Cerebellar cortex (tissue), 1 donor: ENCODE results near the gene SLC35A2.

Source experiments
- DNase-seq: peaks from one replicate; pipeline ENCODE4 v3.0.0-alpha.2; 2015; ENCODE audit warnings: low spot score

SLC35A2 gene

DNA sequence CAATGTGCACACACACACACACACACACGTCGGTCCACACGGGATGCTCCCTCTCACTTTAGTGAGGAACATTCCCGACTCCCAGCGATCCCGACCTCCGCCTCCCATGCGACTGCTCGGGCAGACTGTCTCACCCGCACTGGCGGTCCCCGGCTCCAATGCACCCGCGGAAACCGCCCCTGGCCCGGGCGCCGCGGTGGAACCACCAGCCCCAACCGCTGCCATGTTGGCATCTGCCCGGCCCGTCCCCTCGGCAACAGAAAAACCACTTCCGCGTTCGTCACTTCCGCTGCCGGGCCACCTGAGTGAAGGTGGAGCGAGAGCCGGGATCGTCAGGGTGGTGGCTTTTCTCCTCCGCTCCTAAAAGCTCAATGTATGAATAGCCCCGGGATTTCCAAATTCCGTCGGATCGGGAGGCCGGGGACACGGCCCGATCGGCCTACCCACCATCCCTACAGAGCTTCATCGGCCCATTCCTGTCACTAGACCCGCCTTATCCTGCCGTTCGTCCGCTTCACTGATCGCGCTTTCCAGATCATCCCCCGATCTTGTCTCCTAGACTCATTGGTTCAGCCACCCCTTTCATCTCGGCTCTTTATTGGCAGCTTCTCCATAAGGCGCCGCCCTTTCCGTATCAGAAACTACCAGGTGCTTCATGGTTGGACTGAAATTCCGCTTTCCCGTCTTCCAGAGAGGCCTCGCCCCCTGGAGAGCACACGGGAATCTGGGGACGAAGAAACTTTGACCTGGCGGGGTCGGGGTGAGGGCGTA is at the start of gene SLC35A2:
TSS of gene SLC35A2 (minus strand) at position 235 of the 771 bp plus-strand sequence. CDS start at position 225, 10 bp downstream.
- peak; percentile 84 for DNase-seq

GRCh38 chrX:48960291-48960690 is 48.8 kb upstream of the SLC35A2 start:
- peak; percentile 21 for DNase-seq

- DNase-seq: peak; percentile 22
Measured at GRCh38 chrX:48958635-48959094, 47.2 kb upstream of the SLC35A2 start.

- peak; percentile 97 for DNase-seq
Measured at GRCh38 chrX:48957827-48958634, 46.6 kb upstream of the SLC35A2 start.

- DNase-seq: no peak
Measured at GRCh38 chrX:48957477-48957826, 46.0 kb upstream of the SLC35A2 start, which contains the start of gene OTUD5. Gene OTUD5 (minus strand): TSS chrX:48957607. CDS start chrX:48957570, 37 bp downstream.

- no peak for DNase-seq
Measured at GRCh38 chrX:48956728-48957414, 45.4 kb upstream of the SLC35A2 start.

GRCh38 chrX:48948589-48948988 is 37.1 kb upstream of the SLC35A2 start:
- no peak for DNase-seq

GRCh38 chrX:48945517-48946348 is 34.3 kb upstream of the SLC35A2 start:
- DNase-seq: peak; percentile 73

DNA sequence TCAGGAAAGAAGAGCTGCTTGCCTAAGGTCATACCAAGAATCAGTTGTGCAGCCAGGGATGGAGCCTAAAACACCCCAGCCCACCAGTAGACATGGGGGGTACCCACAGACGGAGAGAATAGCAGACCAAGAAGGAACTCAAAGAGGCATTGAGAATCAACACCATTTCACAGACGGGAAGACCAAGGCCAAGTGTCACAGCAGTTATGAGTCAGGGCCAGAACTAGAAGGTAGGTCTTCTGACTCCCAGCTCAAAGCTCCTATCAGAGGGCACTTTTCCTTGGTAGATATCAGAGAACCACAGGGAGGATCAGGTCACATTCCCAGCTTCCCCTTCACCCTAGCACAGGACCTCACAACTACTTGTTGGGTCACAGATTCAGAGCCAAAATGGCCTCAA is 31.4 kb upstream of the SLC35A2 start:
- DNase-seq: no peak

GRCh38 chrX:48940404-48940955 is 29.0 kb upstream of the SLC35A2 start:
- DNase-seq: no peak

GRCh38 chrX:48939524-48940228 is 28.2 kb upstream of the SLC35A2 start:
- DNase-seq: no peak

DNA sequence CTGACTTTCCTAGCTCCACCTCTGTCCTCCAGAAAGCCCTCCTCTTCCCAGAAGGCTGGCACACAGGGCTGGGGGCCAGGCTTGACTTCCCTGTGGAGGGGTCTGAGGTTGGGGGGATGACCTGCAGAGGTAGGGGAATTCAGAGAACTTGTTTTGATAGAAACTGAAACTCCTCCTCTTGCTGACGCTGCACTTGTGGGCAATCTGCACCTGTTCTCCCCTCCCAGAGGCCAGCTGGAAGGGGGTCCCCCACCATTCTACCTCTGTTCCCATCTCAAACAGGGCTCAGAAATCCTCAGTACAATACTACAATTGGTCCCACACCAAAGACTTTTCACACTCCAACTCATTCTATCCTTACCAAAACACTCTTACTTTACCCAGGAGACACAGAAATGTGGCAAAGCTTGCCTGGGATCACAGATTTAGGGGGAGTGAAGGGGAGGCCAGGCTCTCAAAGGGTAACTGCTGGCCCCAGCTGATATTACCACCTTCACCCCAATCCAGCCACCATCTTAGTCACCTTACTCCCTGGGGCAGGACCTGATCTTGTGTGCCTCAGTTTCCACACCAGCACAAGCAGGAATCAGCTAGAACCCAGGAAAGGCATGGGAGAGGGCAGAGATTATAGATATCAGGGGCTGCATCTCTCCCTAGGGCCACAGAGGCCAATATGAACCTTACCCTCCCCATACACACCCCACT is 27.4 kb upstream of the SLC35A2 start:
- DNase-seq: no peak

GRCh38 chrX:48937054-48937907 is 25.8 kb upstream of the SLC35A2 start:
- DNase-seq: no peak

DNA sequence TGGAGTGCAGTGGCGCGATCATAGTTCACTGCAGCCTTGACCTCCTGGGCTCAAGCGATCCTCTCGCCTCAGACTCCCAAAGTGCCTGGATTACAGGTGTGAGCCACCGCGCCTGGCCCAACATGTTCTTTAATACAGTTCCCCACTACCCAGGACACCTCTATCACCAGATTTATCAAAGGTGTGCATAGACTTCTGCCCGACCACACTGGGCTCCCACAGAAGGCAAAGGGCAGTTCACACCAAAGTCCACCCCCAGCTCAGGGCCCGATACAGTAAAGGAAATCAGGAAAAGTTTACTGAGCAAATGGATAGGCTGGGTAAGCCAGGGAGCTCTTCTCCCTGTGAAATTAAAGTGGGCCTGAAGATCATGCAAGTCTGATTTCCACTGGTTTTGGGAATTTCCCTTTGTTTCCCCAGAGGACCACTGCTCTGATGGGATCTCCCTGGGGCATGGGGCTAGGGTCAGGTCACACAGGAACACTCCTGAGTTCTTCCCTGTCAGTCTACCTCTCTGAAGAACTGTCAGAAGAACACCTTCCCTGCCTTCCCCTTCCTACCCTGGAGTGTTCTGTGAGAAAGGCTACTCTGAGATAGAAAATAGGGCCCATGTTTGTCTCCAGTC is 25.1 kb upstream of the SLC35A2 start:
- DNase-seq: no peak

- DNase-seq: no peak
Measured at GRCh38 chrX:48935301-48935670, 23.8 kb upstream of the SLC35A2 start.

DNA sequence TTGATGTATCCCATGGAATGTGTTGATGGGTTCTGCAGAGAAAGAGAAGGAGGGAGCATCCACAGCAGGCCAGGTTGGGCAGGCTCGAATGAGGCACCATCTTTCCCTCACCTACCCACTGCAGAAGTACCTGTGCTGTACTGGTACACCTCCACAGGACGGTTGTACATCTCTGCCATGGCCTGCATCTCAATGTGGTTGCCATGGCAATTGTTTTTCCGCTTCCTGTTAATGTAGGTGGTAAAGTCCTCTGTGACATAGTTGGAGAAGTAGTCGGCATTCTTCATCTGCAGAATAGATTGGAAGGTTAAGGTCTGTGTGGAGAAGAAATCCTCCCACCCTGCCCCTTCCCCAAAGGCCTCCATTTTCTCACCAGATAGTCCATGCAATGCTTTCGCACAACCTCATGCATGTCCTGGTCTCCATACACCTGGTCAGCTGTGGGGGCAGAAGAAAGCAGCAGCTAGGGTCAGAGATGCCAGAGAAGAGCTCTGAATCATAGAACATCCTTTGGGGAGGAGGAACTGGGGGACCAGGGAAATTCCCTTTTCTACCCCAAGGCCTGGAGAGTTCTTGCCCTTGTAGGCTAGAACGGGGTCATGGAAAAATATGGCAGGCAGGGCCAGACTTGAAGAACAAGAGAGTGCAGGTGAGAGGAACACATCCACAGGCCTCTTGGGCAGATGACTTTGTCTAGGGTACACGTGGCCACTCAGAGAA is 23.3 kb upstream of the SLC35A2 start:
- DNase-seq: no peak

DNA sequence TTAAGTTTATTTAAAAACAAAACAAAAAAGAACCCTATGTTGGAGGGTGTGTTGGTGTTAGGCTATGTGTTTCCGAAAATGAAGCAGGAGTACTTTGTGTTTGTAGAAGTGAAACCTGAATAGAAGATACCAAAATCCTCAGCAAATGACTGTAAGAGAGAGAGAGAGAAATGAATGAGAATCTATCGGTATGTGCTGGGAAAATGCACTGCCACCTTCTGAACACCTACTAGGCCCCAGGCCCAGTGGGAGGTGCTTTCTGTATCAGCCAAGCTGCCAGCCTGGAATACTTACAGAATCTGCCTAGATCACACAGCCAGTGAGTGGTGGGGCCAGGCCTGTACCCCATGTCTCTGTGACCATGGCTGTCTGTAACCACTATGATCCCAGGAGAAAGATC is 22.3 kb upstream of the SLC35A2 start:
- no peak for DNase-seq
